ENCODE results near the gene UNC80.

GRCh38 chr2:209938906-209939305 lies 167.3 kb downstream of the UNC80 start:
- no peak for TF ChIP-seq POLR2A (IDR thresholded peaks at IDR 0.05)
- TF ChIP-seq CTCF (IDR thresholded peaks at IDR 0.05): no peak

All from lower leg skin (tissue), 3 donors.